Measurements from ENCODE around the gene PRPF6. TPM values are rescaled to one million over a fixed set of nuclear protein-coding genes. Genes with fewer than 3 reads are reported as not detected.
A peak's percentile ranks its signal among the peaks of the same experiment; 100 is the strongest.
"Not testable (repeated sequence)": the region's sequence is repeated elsewhere in the genome, so short reads cannot be mapped to it uniquely, and the experiment has no call there.

Gene PRPF6
- total RNA-seq, 2 donors from 2014 or later = 88.5 to 97.4 TPM

DNA sequence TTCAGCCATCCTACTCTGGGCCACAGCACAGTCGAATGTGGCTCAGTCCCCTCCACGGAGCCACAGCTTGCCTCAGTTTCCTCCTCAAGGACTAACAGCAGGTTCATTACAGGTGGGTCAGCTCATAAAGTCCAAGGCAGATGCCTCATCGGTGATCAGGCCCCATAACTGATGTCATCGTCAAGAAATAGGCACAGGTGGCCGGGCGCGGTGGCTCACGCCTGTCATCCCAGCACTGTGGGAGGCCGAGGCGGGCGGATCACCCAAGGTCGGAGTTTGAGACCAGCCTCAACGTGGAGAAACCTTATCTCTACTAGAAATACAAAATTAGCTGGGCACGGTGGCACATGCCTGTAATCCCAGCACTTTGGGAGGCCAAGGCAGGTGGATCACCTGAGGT, 28.2 kb upstream of the PRPF6 start:
- no peak for ATAC-seq (replicated peaks)
- no peak overlapping the region for H3K27ac Mint-ChIP-seq

GRCh38 chr20:63953764-63954429, 27.0 kb upstream of the PRPF6 start:
- peak overlapping the region; percentile 81 for H3K4me3 Mint-ChIP-seq
- no peaks in the 10 kb centered on the region for H3K27me3 Mint-ChIP-seq
- no peak for ATAC-seq (replicated peaks)
- peak overlapping the region; percentile 78 for H3K27ac Mint-ChIP-seq
- peaks cover 14% of the 10 kb centered on the region for H3K4me1 Mint-ChIP-seq
- H3K9me3 Mint-ChIP-seq = no peaks in the 10 kb centered on the region
- H3K36me3 Mint-ChIP-seq (ENCODE audit: low read depth) = peaks cover 8% of the 10 kb centered on the region

More for the DNA sequence above, 28.2 kb upstream of the PRPF6 start:
- H3K4me1 Mint-ChIP-seq = peaks cover 25% of the 10 kb centered on the region
- H3K9me3 Mint-ChIP-seq = no peaks in the 10 kb centered on the region
- no peaks in the 10 kb centered on the region for H3K27me3 Mint-ChIP-seq
- peaks cover 13% of the 10 kb centered on the region for H3K36me3 Mint-ChIP-seq (ENCODE audit: low read depth)
- peak overlapping the region; percentile 81 for H3K4me3 Mint-ChIP-seq

DNA sequence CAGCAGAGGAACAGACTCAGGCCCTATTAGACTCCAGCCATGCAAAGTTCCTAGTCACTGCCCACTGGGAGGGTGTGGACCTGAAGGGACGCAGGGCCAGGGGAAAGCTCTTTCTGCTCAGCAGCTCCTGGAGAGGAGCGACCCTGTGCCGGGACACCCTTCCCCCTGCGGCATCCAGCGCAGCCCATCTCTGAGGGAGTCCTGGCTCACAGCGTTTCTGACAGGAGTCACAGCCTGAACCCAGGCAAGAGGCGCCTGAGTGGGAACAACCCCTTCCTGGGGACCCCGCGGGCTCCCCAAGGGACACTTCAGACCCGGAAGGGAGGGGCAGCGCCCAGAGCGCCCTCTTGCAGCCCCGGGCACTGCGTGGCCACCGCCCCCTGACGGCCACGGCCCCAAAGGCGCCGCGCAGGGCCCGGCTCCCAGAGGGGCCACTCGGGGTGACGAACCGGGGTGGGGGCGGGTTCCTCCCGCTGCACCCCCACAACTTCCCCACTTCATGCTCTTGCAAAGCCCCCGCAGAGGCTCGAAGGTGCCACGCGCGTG, 25.6 kb upstream of the PRPF6 start:
- H3K27me3 Mint-ChIP-seq = no peaks in the 10 kb centered on the region
- peaks cover 8% of the 10 kb centered on the region for H3K36me3 Mint-ChIP-seq (ENCODE audit: low read depth)
- no peaks in the 10 kb centered on the region for H3K9me3 Mint-ChIP-seq
- H3K4me1 Mint-ChIP-seq = peaks cover 12% of the 10 kb centered on the region
- ATAC-seq (replicated peaks) = peak; percentile 11
- H3K4me3 Mint-ChIP-seq = peak overlapping the region; percentile 81
- no peak overlapping the region for H3K27ac Mint-ChIP-seq

DNA sequence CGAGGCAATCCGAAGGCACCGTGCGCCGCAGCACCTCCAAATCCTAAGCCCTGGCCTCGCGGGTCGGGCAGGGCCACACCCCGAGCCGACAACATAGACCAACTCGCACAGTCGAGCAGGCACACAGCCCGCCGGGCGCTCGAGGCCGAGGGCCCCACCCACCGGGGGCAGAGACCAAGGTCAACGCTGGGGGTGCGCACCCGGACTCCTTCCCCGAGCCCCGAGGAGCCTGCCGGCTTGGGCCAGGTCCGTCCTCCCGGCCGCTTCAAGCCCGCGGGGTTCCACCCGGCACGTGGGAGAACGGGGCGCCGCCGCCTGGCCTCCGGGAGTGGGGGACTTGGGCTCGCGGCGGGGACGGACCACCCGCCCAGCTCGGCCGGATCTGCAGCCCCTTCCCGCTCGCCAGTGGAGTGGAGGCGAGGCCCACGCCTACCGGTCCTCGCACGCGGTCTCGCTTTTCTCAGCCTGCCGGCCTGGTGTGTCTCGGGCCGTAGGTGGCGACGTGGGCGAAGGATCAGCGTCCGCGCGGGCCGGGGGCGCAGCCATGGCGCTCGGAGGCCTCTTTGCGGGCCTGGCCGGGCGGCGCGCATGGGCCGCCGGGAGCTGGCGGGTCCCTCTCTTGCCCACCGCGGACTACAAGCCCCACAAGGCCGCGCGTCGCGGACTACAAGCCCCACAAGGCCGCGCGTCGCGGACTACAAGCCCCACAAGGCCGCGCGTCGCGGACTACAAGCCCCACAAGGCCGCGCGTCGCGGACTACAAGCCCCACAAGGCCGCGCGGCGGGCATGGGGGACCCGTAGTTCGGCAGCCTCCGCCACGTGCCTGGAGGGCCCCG, 24.9 kb upstream of the PRPF6 start, which contains the start of gene UCKL1:
UCKL1 (minus strand) TSS at position 590 of the 837 bp plus-strand sequence; CDS start at position 546, 44 bp downstream.
- H3K9me3 Mint-ChIP-seq = no peaks in the 10 kb centered on the region
- peaks cover 12% of the 10 kb centered on the region for H3K4me1 Mint-ChIP-seq
- peak; percentile 81 for ATAC-seq (replicated peaks)
- no peaks in the 10 kb centered on the region for H3K27me3 Mint-ChIP-seq
- H3K36me3 Mint-ChIP-seq (ENCODE audit: low read depth) = peaks cover 8% of the 10 kb centered on the region
- peak within 1 kb of the TSS; percentile 81 for H3K4me3 Mint-ChIP-seq
- peak within 1 kb of the TSS; percentile 90 for H3K27ac Mint-ChIP-seq

DNA sequence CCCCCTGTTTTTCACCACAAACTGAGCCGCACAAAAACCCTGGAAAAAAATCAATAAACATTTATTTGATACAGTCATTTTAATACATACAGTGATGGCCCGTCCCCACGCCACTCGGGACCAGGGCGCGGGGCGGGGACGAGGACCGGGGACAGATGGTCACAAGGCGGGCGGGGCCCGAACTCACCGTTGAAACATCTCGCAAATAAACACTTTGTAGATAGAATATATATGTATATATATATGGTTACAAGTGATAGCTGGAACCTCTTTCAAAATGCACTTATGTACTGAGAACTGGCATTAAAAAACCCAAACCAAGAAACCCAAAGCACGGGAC, 24.3 kb upstream of the PRPF6 start:
- Mint-ChIP-seq H3K36me3 (ENCODE audit: low read depth) (peaks cover 8% of the 10 kb centered on the region), H3K27me3 (no peaks in the 10 kb centered on the region), H3K4me3 (peak overlapping the region; percentile 81), H3K9me3 (no peaks in the 10 kb centered on the region), H3K4me1 (peaks cover 12% of the 10 kb centered on the region), H3K27ac (peak overlapping the region; percentile 90)
- peak; percentile 14 for ATAC-seq (replicated peaks)

- peak overlapping the region; percentile 81 for H3K4me3 Mint-ChIP-seq
- ATAC-seq (replicated peaks) = peak; percentile 69
- peak overlapping the region; percentile 90 for H3K27ac Mint-ChIP-seq
- no peaks in the 10 kb centered on the region for H3K27me3 Mint-ChIP-seq
- H3K36me3 Mint-ChIP-seq (ENCODE audit: low read depth) = peaks cover 8% of the 10 kb centered on the region
- no peaks in the 10 kb centered on the region for H3K9me3 Mint-ChIP-seq
- peaks cover 12% of the 10 kb centered on the region for H3K4me1 Mint-ChIP-seq
Observed at GRCh38 chr20:63957004-63957689, 23.8 kb upstream of the PRPF6 start.

DNA sequence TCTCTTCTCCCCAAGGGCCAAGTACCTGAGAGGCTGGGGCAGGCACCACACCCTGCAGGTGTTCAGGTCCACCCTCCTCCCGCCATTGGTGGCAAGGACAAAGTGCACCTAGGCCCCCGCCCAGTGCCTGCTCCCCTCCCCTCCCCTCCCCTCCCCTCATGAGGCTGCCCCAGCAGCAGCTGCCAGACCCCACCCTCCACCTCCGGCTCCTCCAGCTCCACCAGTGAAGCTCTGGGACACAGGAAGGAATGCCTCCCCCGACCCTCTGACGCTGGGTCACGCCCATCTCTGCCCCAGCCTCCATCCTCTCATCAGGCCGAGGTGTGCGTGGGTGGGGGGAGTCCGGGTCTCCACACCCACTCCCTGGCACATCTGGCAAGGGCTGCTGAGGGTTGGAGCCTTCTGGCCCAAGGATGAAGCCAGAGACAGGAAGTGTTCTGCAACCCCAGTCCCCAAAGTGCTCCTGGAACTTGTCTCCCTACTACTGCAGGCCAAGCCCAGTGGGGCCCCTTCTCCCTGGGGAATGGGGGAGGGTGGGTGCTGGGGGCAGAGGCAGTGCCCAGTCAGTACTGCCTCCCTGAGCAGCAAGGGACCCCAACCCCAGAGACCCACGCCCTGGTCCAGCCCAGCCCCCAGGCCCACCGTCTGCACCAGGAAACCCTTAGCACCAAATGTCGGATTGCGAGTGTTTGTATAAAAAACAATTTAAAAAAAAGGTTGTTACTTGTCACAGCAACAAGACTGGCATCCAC, 23.1 kb upstream of the PRPF6 start:
- H3K36me3 Mint-ChIP-seq (ENCODE audit: low read depth) = peaks cover 8% of the 10 kb centered on the region
- peak overlapping the region; percentile 90 for H3K27ac Mint-ChIP-seq
- no peaks in the 10 kb centered on the region for H3K27me3 Mint-ChIP-seq
- ATAC-seq (replicated peaks) = peak; percentile 5
- H3K9me3 Mint-ChIP-seq = no peaks in the 10 kb centered on the region
- H3K4me1 Mint-ChIP-seq = peaks cover 12% of the 10 kb centered on the region
- peak overlapping the region; percentile 81 for H3K4me3 Mint-ChIP-seq

GRCh38 chr20:63958471-63958870, 22.5 kb upstream of the PRPF6 start:
- Mint-ChIP-seq H3K4me3 (peak overlapping the region; percentile 81), H3K27ac (peak overlapping the region; percentile 90)

GRCh38 chr20:63958964-63959698, 21.8 kb upstream of the PRPF6 start:
- Mint-ChIP-seq H3K27ac (peak overlapping the region; percentile 90), H3K27me3 (no peaks in the 10 kb centered on the region), H3K4me3 (no peak overlapping the region), H3K4me1 (peaks cover 5% of the 10 kb centered on the region), H3K9me3 (no peaks in the 10 kb centered on the region), H3K36me3 (ENCODE audit: low read depth) (peaks cover 5% of the 10 kb centered on the region)
- no peak for ATAC-seq (replicated peaks)

More at GRCh38 chr20:63958471-63958870, 22.5 kb upstream of the PRPF6 start:
- H3K27me3 Mint-ChIP-seq = no peaks in the 10 kb centered on the region
- no peaks in the 10 kb centered on the region for H3K9me3 Mint-ChIP-seq
- H3K4me1 Mint-ChIP-seq = peaks cover 11% of the 10 kb centered on the region
- no peak for ATAC-seq (replicated peaks)
- peaks cover 8% of the 10 kb centered on the region for H3K36me3 Mint-ChIP-seq (ENCODE audit: low read depth)

DNA sequence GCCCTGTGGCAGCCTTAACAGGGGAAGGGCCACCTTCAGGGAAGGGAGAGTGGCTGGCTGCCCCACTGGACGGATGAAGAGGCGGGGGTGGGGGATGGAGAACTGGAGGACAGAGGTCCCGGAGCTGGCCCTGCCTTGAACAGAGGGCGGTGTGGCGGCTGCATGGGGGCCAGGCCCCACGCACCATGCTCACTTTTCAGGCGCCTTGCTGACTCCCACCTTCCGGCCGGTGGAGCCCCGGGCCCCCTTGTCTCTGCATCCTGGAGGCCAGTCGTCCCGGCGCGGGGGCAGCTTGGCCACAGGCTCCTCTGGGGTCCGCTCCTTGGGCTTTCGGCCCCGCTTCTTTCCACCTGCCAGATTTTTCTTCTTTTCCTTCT, 21.2 kb upstream of the PRPF6 start:
- Mint-ChIP-seq H3K27ac (no peak overlapping the region), H3K27me3 (no peaks in the 10 kb centered on the region), H3K4me1 (no peaks in the 10 kb centered on the region), H3K9me3 (no peaks in the 10 kb centered on the region), H3K36me3 (ENCODE audit: low read depth) (no peaks in the 10 kb centered on the region), H3K4me3 (no peak overlapping the region)
- ATAC-seq (replicated peaks) = no peak

GRCh38 chr20:63960654-63961621, 20.0 kb upstream of the PRPF6 start:
- not testable (repeated sequence) for H3K36me3 Mint-ChIP-seq (ENCODE audit: low read depth); H3K9me3 Mint-ChIP-seq; H3K27ac Mint-ChIP-seq; H3K27me3 Mint-ChIP-seq; ATAC-seq (replicated peaks); H3K4me1 Mint-ChIP-seq; H3K4me3 Mint-ChIP-seq

DNA sequence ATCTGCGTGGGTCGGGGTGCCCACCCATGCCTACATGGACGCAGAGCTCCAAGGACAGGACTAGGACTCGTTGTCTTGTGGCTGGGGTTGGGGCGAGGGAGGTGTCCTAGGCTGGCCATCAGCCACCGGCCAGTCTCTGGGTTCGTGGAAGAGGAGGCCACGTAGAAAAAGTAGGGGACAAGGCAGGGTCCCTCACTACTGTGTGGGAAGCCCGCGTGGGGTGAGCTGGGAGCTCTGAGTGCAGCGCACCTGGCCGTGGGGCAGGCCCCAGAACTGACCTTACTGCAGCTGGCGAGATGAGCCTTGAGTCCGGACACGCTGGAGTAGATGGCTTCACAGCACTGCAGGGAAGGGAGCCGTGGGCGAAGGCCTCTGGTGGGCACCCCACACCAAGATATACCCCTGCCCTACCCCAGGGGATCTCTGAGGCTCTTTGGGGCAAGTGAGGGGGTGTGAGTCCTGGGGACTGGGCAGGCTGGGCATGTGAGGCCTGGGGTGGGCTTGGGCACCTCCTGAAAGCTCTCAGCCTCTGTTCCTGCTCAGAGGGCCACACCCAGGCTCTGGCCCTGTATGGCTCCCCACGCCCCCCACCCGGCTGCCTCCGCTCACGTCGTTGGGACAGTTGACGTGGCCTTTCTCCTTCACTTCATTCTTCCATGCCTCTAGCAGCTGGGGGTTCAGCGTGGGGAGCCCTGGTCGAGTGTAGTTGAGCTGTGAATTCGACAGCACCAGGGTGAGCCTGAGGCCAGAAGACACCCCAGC, 19.1 kb upstream of the PRPF6 start:
- Mint-ChIP-seq H3K27me3 (no peaks in the 10 kb centered on the region), H3K4me3 (no peak overlapping the region), H3K36me3 (ENCODE audit: low read depth) (peaks cover 10% of the 10 kb centered on the region), H3K4me1 (no peaks in the 10 kb centered on the region), H3K9me3 (no peaks in the 10 kb centered on the region), H3K27ac (no peak overlapping the region)
- ATAC-seq (replicated peaks) = no peak

All from activated T-helper 17 cell treated with anti-CD3 and anti-CD28 coated beads, Interleukin-2, amount 50 U/mL, for 72 hours (primary cell).